Activated CD4-positive, alpha-beta T cell treated with anti-CD3 and anti-CD28 coated beads, Interleukin-2, amount 50 U/mL, for 48 hours (primary cell): Measurements from ENCODE around the gene PTS.

ENCODE experiments used
- DNase-seq, 2 experiments: peaks; one replicate each; pipeline ENCODE4 v3.0.0-alpha.2; 2020

The PTS gene

DNA sequence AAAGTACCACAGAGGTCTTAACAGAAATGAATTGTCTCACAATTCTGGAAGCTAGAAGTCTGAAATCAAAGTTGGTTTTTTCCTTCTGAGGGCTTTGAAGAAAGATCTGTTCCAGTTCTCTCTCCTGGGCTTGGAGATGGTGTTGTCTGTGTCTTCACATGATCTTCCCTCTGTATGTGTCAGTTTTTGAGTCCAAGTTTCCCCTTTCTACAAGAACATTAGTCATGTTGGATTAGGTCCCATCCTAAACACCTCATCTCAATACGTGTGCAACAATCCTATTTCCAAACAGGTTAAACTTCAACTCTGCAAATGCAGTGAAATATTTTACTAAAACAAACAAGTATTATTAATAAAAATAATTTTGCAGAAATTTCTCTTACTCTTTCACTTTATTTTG lies 3.1 kb upstream of the PTS start:
- DNase-seq = no peak

DNA sequence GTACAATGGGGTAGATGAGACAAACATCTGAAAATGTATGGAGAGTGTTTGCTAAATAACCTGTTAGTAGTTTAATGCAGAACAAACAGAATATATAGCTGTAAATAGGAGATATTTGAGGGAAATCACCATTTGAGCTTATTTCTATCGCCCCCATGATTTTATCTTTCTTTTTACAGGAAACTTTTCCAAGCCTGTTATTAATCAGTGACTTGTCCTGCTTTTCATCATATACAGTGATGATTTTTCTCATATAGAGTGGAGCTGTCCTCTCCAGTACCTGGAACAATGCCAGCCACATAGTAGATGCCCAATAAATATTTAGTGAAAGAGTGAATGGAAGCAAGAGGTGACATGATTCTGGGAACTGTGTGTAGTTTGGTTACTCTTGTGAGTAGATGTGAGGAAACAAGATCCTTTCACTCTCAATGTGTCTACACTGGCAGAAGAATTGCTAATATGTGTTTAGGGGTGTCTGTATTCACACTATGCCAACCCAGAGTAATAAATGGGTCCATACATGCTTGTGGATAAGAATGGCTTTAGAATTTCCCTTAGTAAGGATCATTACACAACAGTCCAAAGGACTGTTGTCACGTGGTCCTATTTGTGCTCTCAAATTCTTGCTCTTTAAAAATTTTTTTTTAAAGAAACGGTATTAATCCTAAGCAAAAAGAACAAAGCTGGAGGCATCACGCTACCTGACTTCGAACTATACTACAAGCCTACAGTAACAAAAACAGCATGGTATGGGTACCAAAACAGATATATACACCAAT lies 2.3 kb upstream of the PTS start:
- DNase-seq = no peak

DNA sequence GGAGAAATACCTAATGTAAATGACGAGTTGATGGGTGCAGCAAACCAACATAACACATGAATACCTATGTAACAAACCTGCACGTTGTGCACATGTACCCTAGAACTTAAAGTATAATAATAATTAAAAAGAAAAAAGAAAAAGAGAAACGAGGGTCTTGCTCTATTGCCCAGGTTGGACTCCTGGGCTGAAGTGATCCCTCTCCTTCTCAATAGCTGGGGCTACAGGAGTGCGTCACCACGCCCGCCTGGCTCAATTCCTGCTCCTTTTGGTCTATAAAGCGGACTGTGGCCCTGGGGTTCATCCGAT lies 521 bp upstream of the PTS start:
- DNase-seq = no peak

DNA sequence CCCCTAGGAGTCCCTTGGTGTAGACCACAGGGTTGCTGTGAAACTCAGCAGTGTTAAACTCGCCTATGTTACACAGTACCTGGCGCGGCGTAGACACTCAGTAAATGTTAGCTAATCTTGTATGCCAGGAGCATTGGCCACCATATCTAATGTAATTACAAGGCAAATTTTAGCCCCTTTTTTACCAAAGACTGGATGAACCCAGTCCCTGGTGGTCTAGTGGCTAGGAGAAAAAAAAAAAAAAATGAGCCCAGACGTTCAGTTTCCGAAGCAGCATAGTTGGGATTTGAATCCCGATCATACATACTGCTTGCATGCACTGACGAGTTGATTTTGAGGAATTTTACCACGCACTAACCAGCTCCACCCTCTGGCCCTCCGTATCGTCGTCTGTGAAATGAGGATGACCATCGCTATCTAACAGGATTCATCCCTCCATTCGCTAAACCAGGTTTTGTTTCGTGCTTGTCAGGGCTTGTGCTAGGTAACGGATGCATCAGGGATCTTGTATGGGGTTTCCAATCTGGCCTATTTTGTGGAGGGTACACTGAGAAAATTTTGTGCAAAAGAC lies 688 bp downstream of the PTS start:
- no peak for DNase-seq

DNA sequence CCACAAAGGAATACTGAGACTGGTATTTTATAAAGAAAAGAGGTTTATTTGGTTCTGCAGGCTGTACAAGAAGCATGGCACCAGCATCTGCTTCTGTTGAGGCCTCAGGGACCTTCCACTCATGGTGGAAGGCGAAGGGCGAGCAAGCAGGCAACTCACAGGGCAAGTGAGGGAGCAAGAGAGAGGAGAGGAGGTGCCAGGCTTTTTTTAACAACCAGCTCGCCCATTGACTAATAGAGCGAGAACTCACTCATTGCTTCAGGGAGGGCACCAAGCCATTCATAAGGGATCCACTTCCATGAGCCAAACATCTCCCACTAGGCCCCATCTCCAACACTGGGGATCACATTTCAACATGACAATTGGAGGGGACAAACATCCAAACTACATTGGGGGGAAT lies 1.2 kb downstream of the PTS start:
- DNase-seq = no peak

DNA sequence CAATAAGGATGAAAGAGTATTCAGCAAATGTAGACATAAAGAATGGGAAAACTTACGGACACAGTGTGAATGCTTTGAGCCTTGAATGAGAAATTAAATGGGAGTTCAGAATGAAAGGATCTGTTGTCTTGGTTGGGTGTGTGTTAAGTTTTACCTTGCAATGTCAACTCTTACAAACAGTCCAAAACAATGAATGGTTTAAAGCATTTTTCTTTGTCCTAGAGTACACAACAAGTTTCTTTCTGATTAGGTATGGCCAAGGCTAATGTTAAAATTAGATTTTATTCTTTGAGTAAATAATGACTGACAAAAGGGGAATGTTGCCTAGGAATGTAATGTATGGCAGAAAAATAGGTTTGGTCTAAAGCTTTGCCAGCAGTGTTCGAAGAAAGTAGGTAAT lies 2.5 kb downstream of the PTS start:
- no peak for DNase-seq

DNA sequence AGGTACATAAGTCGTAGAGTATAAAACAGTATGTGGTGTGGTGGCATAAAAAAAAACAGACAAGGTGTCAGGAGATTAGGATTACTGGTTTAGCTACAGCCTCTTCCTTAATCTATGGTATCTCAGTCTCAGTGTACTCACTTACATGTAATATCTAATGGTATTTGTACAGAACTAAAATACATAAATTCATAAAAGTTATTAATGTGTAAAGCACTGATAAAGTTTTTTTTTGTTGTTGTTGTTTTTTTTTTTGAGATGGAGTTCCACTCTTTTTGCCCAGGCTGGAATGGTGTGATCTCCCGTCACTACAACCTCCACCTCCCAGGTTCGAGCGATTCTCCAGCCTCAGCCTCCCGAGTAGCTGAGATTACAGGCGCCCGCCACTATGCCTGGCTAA lies 2.9 kb downstream of the PTS start:
- no peak for DNase-seq

DNA sequence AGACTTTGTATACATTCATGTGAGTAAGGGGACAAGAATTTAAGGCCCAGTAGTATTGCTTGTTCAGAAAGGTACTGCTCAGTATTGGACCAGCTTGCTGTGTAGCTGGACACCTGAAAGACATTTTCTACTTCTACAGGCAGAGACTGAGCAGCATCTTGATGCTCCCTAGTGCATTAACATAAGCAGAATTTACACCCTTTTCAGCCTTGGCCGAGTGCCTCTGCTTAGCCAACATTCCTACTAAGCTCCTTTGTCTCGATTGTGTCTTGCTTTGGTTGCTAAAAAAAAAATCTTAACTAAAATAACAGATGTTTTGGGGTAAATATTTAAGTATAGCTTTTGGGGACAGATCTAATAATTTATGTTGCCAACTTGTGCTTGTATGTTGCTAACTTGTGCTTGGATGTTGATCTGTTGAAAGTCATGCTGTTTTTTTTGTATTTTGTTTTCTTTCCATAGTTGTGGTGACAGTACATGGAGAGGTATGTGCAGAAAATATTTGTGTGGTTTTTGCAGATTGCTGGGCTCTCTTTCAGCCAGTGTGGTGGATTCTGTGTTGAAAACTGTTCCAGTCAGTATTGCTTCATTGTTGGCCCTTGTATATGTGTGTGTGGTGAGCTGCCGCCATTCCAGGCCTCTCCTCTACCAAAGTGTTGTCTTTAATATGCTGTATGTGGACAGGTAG lies 3.7 kb downstream of the PTS start:
- no peak for DNase-seq

DNA sequence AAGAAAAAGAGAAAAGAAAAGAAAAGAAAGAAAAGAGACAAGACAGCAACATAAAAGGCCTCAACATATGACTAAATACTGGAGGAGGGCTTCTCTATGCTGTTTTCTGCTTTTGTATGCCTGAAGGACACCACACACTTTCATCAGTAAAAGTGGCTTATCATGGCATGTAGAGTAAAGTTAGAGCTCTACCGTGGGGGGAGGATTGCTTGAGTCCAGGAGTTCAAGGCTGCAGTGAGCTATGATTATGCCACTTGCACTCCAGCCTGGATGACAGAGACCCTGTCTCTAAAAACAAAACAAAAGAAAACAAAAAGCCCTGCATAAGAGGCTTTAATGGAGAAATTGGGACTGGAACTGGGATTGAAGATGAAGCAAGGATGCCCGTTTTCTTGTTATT lies 5.7 kb downstream of the PTS start:
- no peak for DNase-seq

DNA sequence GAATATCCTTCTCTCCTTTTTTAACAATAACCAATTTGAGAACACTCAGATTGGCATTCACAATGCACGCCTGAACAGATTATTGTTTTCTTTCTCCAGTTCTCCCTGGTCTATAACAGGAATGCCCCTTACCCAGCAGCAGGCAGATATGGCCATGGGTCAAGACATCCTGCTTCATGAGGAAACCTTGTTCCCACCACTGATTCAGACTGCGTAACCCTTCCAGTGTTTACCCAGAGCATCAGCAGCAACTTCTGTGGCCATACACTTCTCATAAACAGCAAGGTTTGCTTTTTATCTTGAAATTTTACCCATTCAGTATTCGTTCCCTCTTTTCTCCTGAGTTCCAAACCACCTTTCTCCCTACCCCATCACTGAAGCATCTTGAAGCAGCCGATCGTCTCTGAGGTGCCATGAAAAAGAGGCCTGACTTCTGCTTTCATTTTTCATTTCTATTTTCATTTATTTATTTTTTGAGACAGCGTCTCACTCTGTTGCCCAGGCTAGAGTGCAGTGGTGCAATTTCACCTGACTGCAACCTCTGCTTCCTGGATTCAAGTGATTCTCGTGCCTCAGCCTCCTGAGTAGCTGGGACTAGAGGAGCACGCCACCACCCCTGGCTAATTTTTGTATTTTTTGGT lies 9.6 kb downstream of the PTS start:
- no peak for DNase-seq

DNA sequence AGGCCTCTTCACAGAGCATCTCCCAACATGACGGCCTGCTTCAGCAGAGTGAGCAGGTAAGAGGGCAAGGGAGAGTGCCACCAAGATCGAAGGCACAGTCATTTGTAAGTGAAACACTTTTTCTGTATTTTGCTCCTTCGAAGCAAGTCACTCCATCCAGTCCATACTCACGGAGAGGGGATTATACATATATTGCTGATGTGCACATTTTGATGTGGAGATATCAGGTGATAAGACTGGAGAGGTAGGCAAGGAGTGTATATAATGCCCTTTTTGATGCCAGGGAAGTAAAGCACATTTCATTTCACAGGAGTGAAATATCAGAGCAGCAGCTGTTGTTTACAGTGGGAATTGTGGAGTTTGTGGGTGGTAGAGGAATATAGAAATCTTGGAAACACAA lies 11.2 kb downstream of the PTS start:
- DNase-seq = no peak

DNA sequence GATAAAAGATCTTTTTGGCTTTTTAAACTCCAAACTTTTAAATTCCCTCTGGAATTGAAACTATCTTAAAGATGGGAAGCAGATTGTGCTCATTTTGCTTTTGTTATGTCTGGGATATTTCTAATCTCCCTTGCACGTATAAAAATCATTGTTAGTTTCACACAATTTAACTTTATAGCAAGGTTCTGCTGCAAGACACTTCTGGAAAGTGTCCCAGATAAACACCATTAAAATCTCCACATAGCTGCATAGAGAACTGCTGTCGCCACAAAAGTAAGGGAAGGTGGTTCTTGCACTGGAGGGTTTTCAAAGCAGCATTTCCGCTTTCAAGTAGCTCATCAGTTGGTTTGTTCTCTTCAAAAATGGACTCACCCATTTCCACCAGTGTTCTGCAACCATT lies 11.8 kb downstream of the PTS start:
- DNase-seq = no peak

DNA sequence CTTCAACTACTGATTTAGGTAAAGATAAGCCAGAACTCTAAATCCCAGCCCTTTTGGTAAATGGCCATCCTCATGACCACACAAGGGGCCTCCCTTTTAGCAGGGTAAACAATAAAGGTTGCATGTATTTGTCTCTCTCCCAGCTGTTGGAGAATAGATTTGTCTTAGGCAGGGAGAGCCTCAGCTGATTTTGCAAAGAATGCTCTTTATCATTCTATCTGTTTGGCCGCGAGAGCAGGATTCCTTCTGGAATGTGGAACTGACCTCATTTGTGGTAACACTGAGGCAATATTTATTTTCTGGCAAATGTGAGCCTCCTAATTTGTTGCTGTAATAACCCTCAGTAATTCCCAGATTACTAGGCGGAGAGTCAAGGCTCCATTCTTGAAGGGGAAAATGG lies 15.3 kb downstream of the PTS start:
- DNase-seq = no peak

DNA sequence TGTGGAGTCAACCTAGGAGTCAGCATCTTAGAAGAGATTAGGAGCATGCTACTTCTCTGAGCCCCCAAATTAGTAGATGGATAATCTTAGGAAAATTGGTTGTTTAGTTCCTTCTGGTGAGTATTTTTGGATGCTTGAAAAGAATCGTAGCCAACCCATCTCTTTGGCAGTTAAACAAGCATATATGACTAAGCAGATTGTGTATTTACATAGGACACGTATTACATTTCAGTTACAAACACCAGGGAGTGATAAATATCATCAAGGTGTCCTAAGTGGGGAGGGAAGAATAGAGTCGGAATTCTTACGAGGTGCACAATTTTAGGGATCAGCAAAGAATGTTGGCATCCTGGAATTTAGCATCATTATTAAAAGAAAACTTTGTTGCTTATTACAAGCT lies 21.0 kb downstream of the PTS start:
- DNase-seq = no peak

DNA sequence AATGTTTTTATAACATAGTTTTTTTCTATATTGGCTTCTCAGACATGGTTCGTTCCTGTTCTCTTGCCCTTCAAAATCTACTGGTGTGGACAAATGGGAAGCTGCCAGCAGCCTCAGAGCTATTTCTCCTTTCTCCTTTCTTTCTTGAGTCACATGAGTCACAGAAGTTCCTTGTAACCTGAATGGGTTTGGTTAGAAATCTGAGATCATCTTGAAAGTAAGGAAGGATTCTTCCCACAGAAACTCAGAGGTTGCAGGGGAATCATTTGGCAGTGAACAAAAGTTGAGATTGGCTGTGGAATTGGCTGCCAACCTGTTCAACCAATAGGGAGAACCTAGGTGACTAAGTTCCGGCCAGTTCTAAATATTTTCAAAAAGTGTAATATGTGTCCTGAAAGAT lies 22.0 kb downstream of the PTS start:
- no peak for DNase-seq

DNA sequence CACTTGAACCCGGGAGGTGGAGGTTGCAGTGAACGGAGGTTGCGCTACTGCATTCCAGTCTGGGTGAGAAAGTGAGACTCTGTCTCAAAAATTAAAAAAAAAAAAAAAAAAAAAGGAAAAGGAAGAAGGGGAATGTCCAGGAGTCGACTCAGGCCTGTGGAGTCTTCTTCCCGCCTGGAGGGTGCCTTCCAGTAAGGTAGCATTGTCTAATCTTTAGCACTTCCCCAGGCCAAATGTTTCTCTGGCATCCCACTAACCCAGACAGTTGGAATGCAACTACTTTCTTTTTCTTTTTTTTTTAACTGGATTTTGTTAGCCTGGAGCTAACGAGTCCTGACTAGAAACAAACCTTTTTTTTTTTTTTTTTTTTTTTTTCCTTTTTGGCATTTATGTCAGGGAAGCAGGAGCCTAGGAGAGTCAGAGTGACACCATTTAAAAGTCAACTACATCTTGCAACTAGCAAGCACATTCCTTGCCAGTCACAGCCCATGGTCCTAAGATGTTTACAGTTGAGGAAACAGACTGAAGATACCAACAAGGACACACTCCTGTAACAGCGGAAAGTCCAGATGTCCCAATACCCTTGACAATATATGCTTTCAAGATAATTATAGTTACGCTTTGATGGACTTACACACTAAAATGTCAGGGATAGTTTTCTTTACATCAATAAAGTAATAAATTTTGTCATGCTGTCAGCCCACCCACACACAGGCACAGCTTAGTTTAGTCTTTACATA lies 23.8 kb downstream of the PTS start:
- no peak for DNase-seq

DNA sequence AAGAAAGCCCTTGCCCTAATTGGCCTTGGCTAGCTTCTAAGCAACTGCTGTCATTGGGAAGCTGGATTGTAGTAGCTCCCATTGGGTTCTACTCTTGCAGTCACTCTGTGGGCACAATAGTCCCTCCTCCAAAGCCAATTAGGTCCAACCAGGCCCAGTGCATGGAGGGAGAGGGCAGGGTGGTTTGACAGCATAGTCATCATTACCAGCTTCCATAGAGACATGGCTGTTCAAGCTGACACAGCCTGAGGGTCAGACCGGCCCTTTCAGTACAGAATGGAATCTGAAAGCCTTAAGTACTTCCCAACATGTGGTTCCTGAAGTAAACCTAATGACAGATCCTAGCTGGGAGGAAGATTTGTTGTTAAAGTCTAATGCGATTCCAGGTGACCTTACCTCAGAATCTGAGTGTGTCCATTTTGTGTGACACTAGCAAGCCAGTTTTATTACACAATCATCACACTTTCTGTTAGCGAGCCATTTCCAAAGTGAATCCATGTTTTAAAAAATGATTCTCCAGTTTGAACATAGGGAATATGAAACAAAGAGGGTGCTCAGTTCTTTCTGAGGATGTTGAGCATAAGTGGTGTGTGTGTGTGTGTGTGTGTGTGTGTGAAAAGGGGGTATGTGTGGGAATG lies 27.5 kb downstream of the PTS start:
- DNase-seq = no peak

DNA sequence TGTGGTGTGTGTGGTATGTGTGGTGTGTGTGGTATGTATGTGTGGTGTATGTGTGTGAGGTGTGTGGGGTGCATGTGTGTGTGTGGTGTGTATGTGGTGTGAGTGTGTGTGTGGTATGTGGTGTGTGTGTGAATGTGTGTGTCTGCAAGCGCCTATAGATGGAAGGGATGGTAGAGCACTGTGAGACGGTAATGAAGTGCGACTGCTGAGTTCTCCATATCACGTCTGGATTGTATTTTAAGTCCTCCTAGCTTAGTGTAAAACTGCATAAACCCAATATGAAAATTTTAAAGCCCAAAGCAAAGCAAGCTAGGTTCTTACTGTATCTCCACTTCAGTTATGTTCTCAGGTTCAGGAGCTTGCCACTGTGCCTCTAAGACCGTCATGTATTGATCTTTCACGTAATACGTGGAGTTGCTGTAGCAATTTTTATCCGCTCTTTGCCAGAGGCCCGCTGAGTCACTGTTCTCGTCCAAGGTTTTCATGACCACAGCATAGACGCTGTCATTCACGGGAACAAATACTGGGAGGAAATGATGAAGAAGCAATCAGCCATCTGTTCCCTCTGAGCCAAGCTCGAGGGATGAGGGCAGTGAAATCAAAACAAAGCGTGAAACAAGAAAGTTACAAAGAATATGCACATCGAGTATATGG lies 29.0 kb downstream of the PTS start:
- DNase-seq = no peak

DNA sequence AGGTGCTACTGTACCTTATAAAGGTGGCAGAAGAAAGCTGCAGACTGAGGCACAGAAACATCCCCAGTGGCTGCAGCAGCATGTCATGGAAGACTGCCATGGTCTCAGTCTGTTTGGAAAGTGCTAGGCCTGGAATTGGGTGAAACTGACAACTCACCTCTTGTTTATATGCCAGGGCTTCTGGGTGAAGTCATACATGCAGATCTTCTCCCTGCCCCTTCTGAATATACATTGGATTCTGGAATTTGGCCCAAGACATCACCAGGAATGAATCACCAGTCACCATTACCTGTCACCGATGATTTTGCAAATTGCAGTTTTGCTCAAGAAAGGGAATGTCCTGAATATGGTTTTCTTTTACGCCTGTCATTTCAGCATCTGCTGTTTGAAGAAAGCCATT lies 34.3 kb downstream of the PTS start, which contains the start of gene PLET1:
Gene PLET1 (minus strand): TSS at position 371 of the 400 bp plus-strand sequence. CDS start 271 bp downstream, at position 100.
- DNase-seq = no peak

DNA sequence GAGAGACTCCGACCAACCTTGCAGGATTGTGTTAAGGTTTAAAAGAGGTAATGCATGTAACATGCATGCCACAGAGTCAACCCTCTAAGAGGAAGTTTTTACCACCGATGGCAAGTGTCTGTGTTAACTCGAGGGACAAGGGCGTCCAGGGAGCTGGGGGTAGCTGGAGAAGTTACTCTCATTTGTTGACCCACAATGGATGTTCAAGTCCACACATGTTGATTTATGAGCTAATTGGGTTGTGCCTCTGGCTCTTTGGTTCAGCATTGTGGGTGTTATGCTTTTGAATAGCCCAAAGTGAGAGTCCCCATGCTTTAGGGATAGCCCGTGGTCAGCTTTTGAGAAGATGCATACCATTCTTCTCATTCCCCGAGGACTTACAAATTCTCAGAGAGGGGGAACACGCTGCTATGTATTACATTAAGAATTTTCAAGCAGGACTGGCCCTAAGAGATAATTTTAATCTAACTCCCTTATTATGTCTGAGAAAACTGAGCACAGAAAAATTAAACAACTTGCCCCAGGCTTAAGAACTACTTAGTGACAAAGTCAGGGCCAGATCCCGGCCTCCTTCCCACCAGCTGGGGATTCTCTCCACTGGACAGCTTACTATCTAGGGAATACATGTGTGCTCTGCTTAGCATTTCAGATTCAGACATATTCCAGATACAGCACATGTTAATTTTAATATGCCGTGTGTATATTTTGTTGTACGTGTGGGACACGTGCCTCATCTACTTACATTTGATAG lies 39.6 kb downstream of the PTS start:
- DNase-seq = no peak

DNA sequence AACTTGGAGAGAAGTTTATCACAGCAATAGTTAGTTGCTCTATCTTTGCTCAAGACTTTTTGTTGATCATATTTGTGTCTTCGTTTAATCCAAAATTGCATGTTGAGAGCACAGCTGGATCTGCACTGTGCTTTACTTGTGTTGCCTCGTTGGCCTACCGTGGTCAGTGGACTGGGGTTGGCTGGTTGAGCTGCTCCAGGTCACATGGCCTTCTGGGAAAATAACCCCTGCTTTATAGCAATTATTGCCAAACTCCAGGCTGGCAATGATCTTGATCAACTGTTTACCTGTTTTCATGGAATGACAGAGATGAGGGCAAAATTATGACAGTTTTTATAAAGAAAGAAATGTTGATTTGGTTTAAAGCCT lies 40.2 kb downstream of the PTS start:
- no peak for DNase-seq

DNA sequence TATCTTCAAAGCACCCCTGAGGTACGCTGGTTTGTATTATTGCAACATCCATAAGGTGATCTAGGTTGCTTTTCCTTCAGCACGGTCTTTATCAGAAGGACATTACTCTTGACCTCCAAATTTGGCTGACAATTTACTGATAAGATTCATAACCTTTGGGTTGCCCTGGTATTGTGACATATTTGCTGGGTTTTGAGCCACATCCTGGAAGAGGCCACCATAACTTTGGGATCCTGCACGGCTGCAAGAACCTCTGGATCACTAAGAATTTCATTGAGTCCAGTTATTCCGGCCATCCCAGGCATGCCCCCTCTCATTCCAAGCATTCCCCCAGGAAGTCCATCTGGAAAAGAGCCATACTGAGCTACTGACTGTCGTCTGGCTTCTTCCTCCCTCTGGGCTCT lies 41.0 kb downstream of the PTS start:
- no peak for DNase-seq
